H9 (cell line): ENCODE measurements around the gene CD2. TPM values are rescaled to one million over a fixed set of nuclear protein-coding genes. Genes with fewer than 3 reads are reported as not detected.

Source experiments
- DNase-seq: peaks from one replicate; pipeline ENCODE4 v3.0.0-alpha.2; 2017
- H2AFZ ChIP-seq: one replicate; pipeline ENCODE4 v1.6.1; 2013; ENCODE audit warnings: mild to moderate bottlenecking, low read length, control low read depth, moderate library complexity
- H2AK5ac ChIP-seq: 2 replicates; pipeline ENCODE4 v1.6.1; 2013; ENCODE audit warnings: low read length, control low read depth, mixed read lengths; ENCODE audit not compliant: insufficient read length
- H2BK120ac ChIP-seq: one replicate; pipeline ENCODE4 v1.6.1; 2013; ENCODE audit warnings: low read depth, mild to moderate bottlenecking, low read length, control low read depth, inconsistent platforms; ENCODE audit not compliant: poor library complexity, severe bottlenecking
- H2BK12ac ChIP-seq: 2 replicates; pipeline ENCODE4 v1.6.1; 2013; ENCODE audit warnings: low read length, control low read depth, mixed read lengths, low read depth; ENCODE audit not compliant: insufficient read length
- H2BK15ac ChIP-seq: 2 replicates; pipeline ENCODE4 v1.6.1; 2013; ENCODE audit warnings: low read depth, low read length, control low read depth
- H2BK20ac ChIP-seq: one replicate; pipeline ENCODE4 v1.6.1; 2013; ENCODE audit warnings: low read depth, mild to moderate bottlenecking, low read length, control low read depth, inconsistent platforms; ENCODE audit not compliant: poor library complexity, severe bottlenecking
- H2BK5ac ChIP-seq: 2 replicates; pipeline ENCODE4 v1.6.1; 2013; ENCODE audit warnings: low read length, control low read depth, mixed read lengths; ENCODE audit not compliant: insufficient read length
- H3K14ac ChIP-seq: 2 replicates; pipeline ENCODE4 v1.6.1; 2013; ENCODE audit warnings: low read length, control low read depth; ENCODE audit not compliant: insufficient read depth
- H3K18ac ChIP-seq: 2 replicates; pipeline ENCODE4 v1.6.1; 2013; ENCODE audit warnings: low read depth, mild to moderate bottlenecking, mixed read lengths, low read length, control low read depth; ENCODE audit not compliant: insufficient read length
- H3K23ac ChIP-seq: 2 replicates; pipeline ENCODE4 v1.6.1; 2013; ENCODE audit warnings: low read length, control low read depth, mixed read lengths, low read depth; ENCODE audit not compliant: insufficient read length
- H3K23me2 ChIP-seq: 2 replicates; pipeline ENCODE4 v1.6.1; 2013; ENCODE audit warnings: low read depth, mild to moderate bottlenecking, mixed read lengths, low read length, control low read depth; ENCODE audit not compliant: insufficient read length, poor library complexity, severe bottlenecking
- H3K27ac ChIP-seq: 2 replicates; pipeline ENCODE4 v1.5.1; 2013; ENCODE audit warnings: low read length, control low read depth, mixed read lengths, low read depth; ENCODE audit not compliant: insufficient read length
- H3K27me3 ChIP-seq: 2 replicates; pipeline ENCODE4 v1.6.1; 2013; ENCODE audit warnings: low read length, control low read depth, inconsistent platforms; ENCODE audit not compliant: insufficient read depth
- H3K4ac ChIP-seq: 2 replicates; pipeline ENCODE4 v1.6.1; 2013; ENCODE audit warnings: low read depth, mild to moderate bottlenecking, control low read depth, inconsistent platforms, low read length, moderate library complexity
- H3K4me1 ChIP-seq: 2 replicates; pipeline ENCODE4 v1.6.1; 2013; ENCODE audit warnings: low read length, control low read depth, inconsistent platforms; ENCODE audit not compliant: insufficient read depth
- H3K4me2 ChIP-seq: 2 replicates; pipeline ENCODE4 v1.6.1; 2013; ENCODE audit warnings: low read length, control low read depth, mixed read lengths; ENCODE audit not compliant: insufficient read length, insufficient read depth
- H3K56ac ChIP-seq: 2 replicates; pipeline ENCODE4 v1.6.1; 2013; ENCODE audit warnings: low read depth, mild to moderate bottlenecking, mixed read lengths, low read length, control low read depth; ENCODE audit not compliant: insufficient read length
- H3K79me1 ChIP-seq: 2 replicates; pipeline ENCODE4 v1.6.1; 2013; ENCODE audit warnings: low read depth, mild to moderate bottlenecking, moderate library complexity, low read length, control low read depth, inconsistent platforms; ENCODE audit not compliant: insufficient read depth, poor library complexity, severe bottlenecking
- H3K79me2 ChIP-seq: 2 replicates; pipeline ENCODE4 v1.6.1; 2013; ENCODE audit warnings: low read length, control low read depth, inconsistent platforms; ENCODE audit not compliant: insufficient read depth
- H3K9ac ChIP-seq: 2 replicates; pipeline ENCODE4 v1.6.1; 2013; ENCODE audit warnings: low read length, control low read depth, mixed read lengths; ENCODE audit not compliant: insufficient read length; ENCODE audit errors: extremely low read depth
- H3K9me3 ChIP-seq: one replicate; pipeline ENCODE4 v1.6.1; 2013; ENCODE audit warnings: low read depth, low read length, inconsistent platforms; ENCODE audit not compliant: control insufficient read depth
- H3T11ph ChIP-seq: one replicate; pipeline ENCODE4 v1.6.1; 2013; ENCODE audit warnings: mild to moderate bottlenecking, low read length, control low read depth, inconsistent platforms
- H4K20me1 ChIP-seq: one replicate; pipeline ENCODE4 v1.6.1; 2013; ENCODE audit not compliant: control insufficient read depth, insufficient read length, insufficient read depth
- H4K5ac ChIP-seq: 2 replicates; pipeline ENCODE4 v1.6.1; 2013; ENCODE audit warnings: low read depth, mild to moderate bottlenecking, mixed read lengths, low read length, control low read depth; ENCODE audit not compliant: insufficient read length
- H4K8ac ChIP-seq: replicated peaks from 2 replicates; pipeline ENCODE4 v1.6.1; 2013; ENCODE audit warnings: low read length, control low read depth, mixed read lengths, low read depth; ENCODE audit not compliant: insufficient read length
- H4K91ac ChIP-seq: 2 replicates; pipeline ENCODE4 v1.6.1; 2013; ENCODE audit warnings: low read depth, mild to moderate bottlenecking, moderate library complexity, mixed read lengths, low read length, control low read depth; ENCODE audit not compliant: insufficient read length
- H3K27ac Mint-ChIP-seq, 3 experiments: 2 replicates in 2 of 3; 3 replicates in 1 of 3; pipeline ENCODE4 v1.8.0; 2020 to 2021; ENCODE audit warnings: mixed read lengths in 3 of 3, mild to moderate bottlenecking in 1 of 3, moderate library complexity in 1 of 3
- H3K27me3 Mint-ChIP-seq: 2 replicates; pipeline ENCODE4 v1.8.0; 2021; ENCODE audit warnings: low read depth, mild to moderate bottlenecking, moderate library complexity, mixed read lengths
- H3K36me3 Mint-ChIP-seq, 3 experiments: 2 replicates in 2 of 3; 3 replicates in 1 of 3; pipeline ENCODE4 v1.8.0; 2020 to 2021; ENCODE audit warnings: low read depth in 3 of 3, mixed read lengths in 3 of 3; ENCODE audit not compliant: insufficient read depth in 1 of 3
- H3K4me1 Mint-ChIP-seq, 2 experiments: 2 replicates each; pipeline ENCODE4 v1.8.0; 2020; ENCODE audit warnings: mixed read lengths in 2 of 2
- H3K4me3 Mint-ChIP-seq, 2 experiments: 2 replicates in 1 of 2; 3 replicates in 1 of 2; pipeline ENCODE4 v1.8.0; 2020 to 2021; ENCODE audit warnings: mild to moderate bottlenecking in 2 of 2, mixed read lengths in 2 of 2, moderate library complexity in 1 of 2
- H3K9me3 Mint-ChIP-seq, 2 experiments: 2 replicates in 1 of 2; 3 replicates in 1 of 2; pipeline ENCODE4 v1.8.0; 2020; ENCODE audit warnings: mild to moderate bottlenecking in 2 of 2, mixed read lengths in 2 of 2, moderate library complexity in 1 of 2
- CTCF ChIP-seq: fragments of 200-600 bp; sonication (generic); conservative IDR thresholded peaks from 3 replicates; pipeline ENCODE4 v1.8.0; 2021; ENCODE audit warnings: antibody characterized with exemption, mild to moderate bottlenecking
- total RNA-seq: library from RNA; stranded (reverse); gene quantifications from 2 replicates; pipeline ENCODE4 v1.2.1, GENCODE V29; 2021

Gene CD2
- total RNA-seq, 1 experiment from 2014 or later, result not detected

GRCh38 chr1:116791727-116792126, 37.5 kb downstream of the CD2 start:
- Histone ChIP-seq H3K4me2 (no peak overlapping the region), H3K18ac (no peak overlapping the region), H3K14ac (no peak overlapping the region), H3K4me1 (peaks cover 4% of the 10 kb centered on the region), H3K23ac (no peak overlapping the region), H3K9me3 (no peaks in the 10 kb centered on the region), H3K56ac (no peak overlapping the region), H4K5ac (no peak overlapping the region), H2BK15ac (no peak overlapping the region), H2BK12ac (no peak overlapping the region), H3K79me2 (no peaks in the 10 kb centered on the region), H2BK5ac (no peak overlapping the region), H2AK5ac (no peak overlapping the region), H3K27ac (no peak overlapping the region), H2BK20ac (no peak overlapping the region), H4K20me1 (no peaks in the 10 kb centered on the region), H3K9ac (no peak overlapping the region), H2AFZ (no peak overlapping the region), H3K27me3 (no peaks in the 10 kb centered on the region), H4K8ac (no peak overlapping the region), H4K91ac (no peak overlapping the region), H3K79me1 (no peaks in the 10 kb centered on the region), H3K23me2 (no peaks in the 10 kb centered on the region), H3K4ac (no peak overlapping the region), H2BK120ac (no peak overlapping the region), H3T11ph (no peak overlapping the region)
- Mint-ChIP-seq H3K27ac (no peak overlapping the region), H3K4me1 (peaks cover 14 to 19% of the 10 kb centered on the region in 2 experiments), H3K27me3 (no peaks in the 10 kb centered on the region; the same call in 1 of the 2 replicates), H3K9me3 (no peaks in the 10 kb centered on the region), H3K36me3 (no peaks in the 10 kb centered on the region; a peak in 1 of 7 replicates), H3K4me3 (no peak overlapping the region)
- no peak for DNase-seq
- TF ChIP-seq CTCF, result no peak
